ENCODE measurements around the gene FBXL2.

The FBXL2 gene

GRCh38 chr3:33277193-33277882 is at the start of gene FBXL2:
FBXL2 (plus strand) TSS chr3:33277442; CDS start chr3:33277513, 71 bp downstream.
- DNase-seq: no peak

GRCh38 chr3:33229066-33229465 is 48.2 kb upstream of the FBXL2 start:
- no peak for DNase-seq

- no peak for DNase-seq
Observed at GRCh38 chr3:33229947-33230346, 47.3 kb upstream of the FBXL2 start.

- DNase-seq: no peak
Observed at GRCh38 chr3:33231756-33232465, 45.3 kb upstream of the FBXL2 start.

GRCh38 chr3:33233884-33234283 is 43.4 kb upstream of the FBXL2 start:
- no peak for DNase-seq

- DNase-seq: no peak
Observed at GRCh38 chr3:33236005-33236404, 41.2 kb upstream of the FBXL2 start.

- no peak for DNase-seq
Observed at GRCh38 chr3:33237439-33237838, 39.8 kb upstream of the FBXL2 start.

- no peak for DNase-seq
Observed at GRCh38 chr3:33238923-33239322, 38.3 kb upstream of the FBXL2 start.

GRCh38 chr3:33240261-33240660 is 37.0 kb upstream of the FBXL2 start:
- DNase-seq: no peak

GRCh38 chr3:33246786-33247185 is 30.5 kb upstream of the FBXL2 start:
- DNase-seq: no peak

GRCh38 chr3:33250712-33251111 is 26.5 kb upstream of the FBXL2 start:
- DNase-seq: no peak

- DNase-seq: no peak
Observed at GRCh38 chr3:33256249-33256648, 21.0 kb upstream of the FBXL2 start.

GRCh38 chr3:33260104-33260503 is 17.1 kb upstream of the FBXL2 start:
- DNase-seq: no peak

- DNase-seq: no peak
Observed at GRCh38 chr3:33269385-33269784, 7.9 kb upstream of the FBXL2 start.

GRCh38 chr3:33271324-33271723 is 5.9 kb upstream of the FBXL2 start:
- no peak for DNase-seq

- DNase-seq: no peak
Observed at GRCh38 chr3:33273628-33274027, 3.6 kb upstream of the FBXL2 start.

GRCh38 chr3:33278163-33278562 is 921 bp downstream of the FBXL2 start:
- DNase-seq: no peak

- DNase-seq: no peak
Observed at GRCh38 chr3:33287672-33288282, 10.5 kb downstream of the FBXL2 start.

- DNase-seq: no peak
Observed at GRCh38 chr3:33299395-33300081, 22.3 kb downstream of the FBXL2 start.

GRCh38 chr3:33312361-33312760 is 35.1 kb downstream of the FBXL2 start:
- DNase-seq: no peak

- no peak for DNase-seq
Observed at GRCh38 chr3:33313331-33313730, 36.1 kb downstream of the FBXL2 start.

- no peak for DNase-seq
Observed at GRCh38 chr3:33314993-33315392, 37.8 kb downstream of the FBXL2 start.

- no peak for DNase-seq
Observed at GRCh38 chr3:33315826-33316225, 38.6 kb downstream of the FBXL2 start.
